ENCODE results near the gene TNRC18. TPM values are rescaled to one million over a fixed set of nuclear protein-coding genes. Genes with fewer than 3 reads are reported as not detected.

TNRC18 gene
- total and polyA plus RNA-seq, 4 donors: 42.5 to 130 (median 80.2) TPM

Other genes starting within 250 kb of the TNRC18 start
- gene WIPI2, start 233.6 kb downstream of the TNRC18 start, total RNA-seq: 10 to 100 TPM; 48.7 to 55.8 TPM
- 10 to 100 TPM; 65.2 to 75.0 TPM for gene WIPI2, start 233.6 kb downstream of the TNRC18 start, polyA plus RNA-seq (ENCODE audit: insufficient read length in 2 of 2)
- gene SLC29A4, start 140.9 kb downstream of the TNRC18 start, total RNA-seq: 10 to 100 TPM in 1 of 2 donors, 1 to 10 TPM in 1; 7.7 to 13.3 TPM
- gene SLC29A4, start 140.9 kb downstream of the TNRC18 start, polyA plus RNA-seq (ENCODE audit: insufficient read length in 2 of 2): 10 to 100 TPM; 53.8 to 59.8 TPM
- gene FBXL18, start 90.0 kb upstream of the TNRC18 start, total RNA-seq: 1 to 10 TPM; 3.2 to 5.5 TPM
- 10 to 100 TPM; 11.1 to 12.2 TPM for gene FBXL18, start 90.0 kb upstream of the TNRC18 start, polyA plus RNA-seq (ENCODE audit: insufficient read length in 2 of 2)
- gene ACTB, start 106.8 kb upstream of the TNRC18 start, total RNA-seq: 1,000 to 10,000 TPM; 1,617 to 2,167 TPM
- 1,000 to 10,000 TPM; 3,737 to 4,702 TPM for gene ACTB, start 106.8 kb upstream of the TNRC18 start, polyA plus RNA-seq (ENCODE audit: insufficient read length in 2 of 2)
- gene FSCN1, start 169.0 kb upstream of the TNRC18 start, total RNA-seq: 100 to 1,000 TPM; 110 to 132 TPM
- gene FSCN1, start 169.0 kb upstream of the TNRC18 start, polyA plus RNA-seq (ENCODE audit: insufficient read length in 2 of 2): 100 to 1,000 TPM; 305 to 307 TPM